ENCODE data around the gene KRTAP26-1. TPM values are rescaled to one million over a fixed set of nuclear protein-coding genes. Genes with fewer than 3 reads are reported as not detected.

Gene KRTAP26-1
- total RNA-seq, 1 experiment from 2014 or later = not detected

DNA sequence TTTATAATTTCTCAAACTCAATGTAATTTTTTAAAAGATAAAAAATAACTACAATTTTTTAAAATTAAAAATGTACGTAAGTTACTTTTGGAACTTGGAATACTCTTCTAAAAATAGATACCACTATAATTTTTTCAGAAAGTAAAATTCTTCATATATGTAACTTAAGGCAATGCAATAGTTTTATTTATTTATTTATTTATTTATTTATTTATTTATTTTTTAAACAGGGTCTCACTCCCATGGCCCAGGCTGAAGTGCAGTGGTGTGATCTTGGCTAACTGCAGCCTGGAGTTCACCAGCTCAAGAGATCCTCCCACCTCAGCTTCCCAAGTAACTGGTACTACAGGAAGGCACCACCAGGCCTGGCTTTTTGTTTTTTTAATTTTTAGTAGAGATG, 31.4 kb upstream of the KRTAP26-1 start:
- Mint-ChIP-seq H3K4me3 (ENCODE audit: unreplicated experiment) (no peak overlapping the region), H3K27me3 (ENCODE audit: insufficient read depth, unreplicated experiment) (peaks cover 10% of the 10 kb centered on the region), H3K27ac (ENCODE audit: unreplicated experiment) (no peak overlapping the region), H3K4me1 (ENCODE audit: low read depth, unreplicated experiment) (no peaks in the 10 kb centered on the region), H3K9me3 (ENCODE audit: unreplicated experiment) (no peaks in the 10 kb centered on the region), H3K36me3 (ENCODE audit: insufficient read depth, unreplicated experiment) (no peaks in the 10 kb centered on the region)
- no peaks in the 10 kb centered on the region for H3K4me1 ChIP-seq
- POLR2A ChIA-PET = no interaction called here
- intact Hi-C loops (cut with micrococcal nuclease; ENCODE audit: unreplicated experiment) = no loop called here
- no peak for DNase-seq
- H3K9me3 ChIP-seq = no peaks in the 10 kb centered on the region
- no peak overlapping the region for H3K4me3 ChIP-seq (ENCODE audit: low read depth, low read length)
- CTCF ChIA-PET = no interaction called here
- H3K36me3 ChIP-seq (ENCODE audit: control insufficient read depth, insufficient read depth, low read length) = no peaks in the 10 kb centered on the region
- TF ChIP-seq, protein P1, sequence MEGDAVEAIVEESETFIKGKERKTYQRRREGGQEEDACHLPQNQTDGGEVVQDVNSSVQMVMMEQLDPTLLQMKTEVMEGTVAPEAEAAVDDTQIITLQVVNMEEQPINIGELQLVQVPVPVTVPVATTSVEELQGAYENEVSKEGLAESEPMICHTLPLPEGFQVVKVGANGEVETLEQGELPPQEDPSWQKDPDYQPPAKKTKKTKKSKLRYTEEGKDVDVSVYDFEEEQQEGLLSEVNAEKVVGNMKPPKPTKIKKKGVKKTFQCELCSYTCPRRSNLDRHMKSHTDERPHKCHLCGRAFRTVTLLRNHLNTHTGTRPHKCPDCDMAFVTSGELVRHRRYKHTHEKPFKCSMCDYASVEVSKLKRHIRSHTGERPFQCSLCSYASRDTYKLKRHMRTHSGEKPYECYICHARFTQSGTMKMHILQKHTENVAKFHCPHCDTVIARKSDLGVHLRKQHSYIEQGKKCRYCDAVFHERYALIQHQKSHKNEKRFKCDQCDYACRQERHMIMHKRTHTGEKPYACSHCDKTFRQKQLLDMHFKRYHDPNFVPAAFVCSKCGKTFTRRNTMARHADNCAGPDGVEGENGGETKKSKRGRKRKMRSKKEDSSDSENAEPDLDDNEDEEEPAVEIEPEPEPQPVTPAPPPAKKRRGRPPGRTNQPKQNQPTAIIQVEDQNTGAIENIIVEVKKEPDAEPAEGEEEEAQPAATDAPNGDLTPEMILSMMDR (IDR thresholded peaks at IDR 0.05; ENCODE audit: insufficient read depth in 1 of 2, low read depth in 1 of 2, low read length in 1 of 2, severe bottlenecking in 1 of 2, unreplicated experiment in 1 of 2) = no peak
- no TSS peak for BruUV-seq (replicated peaks)
- no peaks in the 10 kb centered on the region for H3K27me3 ChIP-seq (replicated peaks; ENCODE audit: control insufficient read depth, insufficient read depth, low read length)

DNA sequence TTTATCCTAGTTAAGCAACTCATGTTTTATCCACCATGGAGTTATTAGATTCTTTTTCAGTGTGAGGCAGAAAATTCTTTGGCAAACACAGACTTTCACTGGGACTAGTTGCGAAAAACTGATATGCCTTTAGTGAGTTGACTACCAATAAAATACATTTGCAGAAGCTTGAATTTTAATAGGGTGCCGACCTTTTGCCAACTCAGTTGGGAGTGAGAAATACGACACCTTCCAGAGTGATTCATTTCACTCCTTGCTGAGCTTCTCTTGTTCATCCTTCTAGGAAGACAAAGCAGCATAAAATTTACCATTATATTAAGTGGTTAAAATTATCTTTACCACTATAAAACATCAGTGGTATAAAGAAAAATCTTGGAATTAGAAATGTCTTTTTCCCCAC, 29.5 kb upstream of the KRTAP26-1 start:
- Histone ChIP-seq H3K36me3 (ENCODE audit: control insufficient read depth, insufficient read depth, low read length) (no peaks in the 10 kb centered on the region), H3K4me1 (no peaks in the 10 kb centered on the region), H3K4me3 (ENCODE audit: low read depth, low read length) (no peak overlapping the region), H3K27me3 (replicated peaks; ENCODE audit: control insufficient read depth, insufficient read depth, low read length) (no peaks in the 10 kb centered on the region), H3K9me3 (no peaks in the 10 kb centered on the region)
- H3K27me3 Mint-ChIP-seq (ENCODE audit: insufficient read depth, unreplicated experiment) = peaks cover 8% of the 10 kb centered on the region
- ChIA-PET POLR2A (no interaction called here), CTCF (interaction anchor here (0.8 to 1.2 kb wide), 3 partner anchors 8 to 59 kb away, joined by 3 to 4 read pairs (median 3); no protein-coding TSS in a partner anchor)
- TF ChIP-seq, protein P1 (IDR thresholded peaks at IDR 0.05; ENCODE audit: insufficient read depth in 1 of 2, low read depth in 1 of 2, low read length in 1 of 2, severe bottlenecking in 1 of 2, unreplicated experiment in 1 of 2) = no peak
- H3K27ac Mint-ChIP-seq (ENCODE audit: unreplicated experiment) = no peak overlapping the region
- H3K4me3 Mint-ChIP-seq (ENCODE audit: unreplicated experiment) = no peak overlapping the region
- DNase-seq = no peak
- BruUV-seq (replicated peaks) = no TSS peak
- H3K4me1 Mint-ChIP-seq (ENCODE audit: low read depth, unreplicated experiment) = no peaks in the 10 kb centered on the region
- no peaks in the 10 kb centered on the region for H3K9me3 Mint-ChIP-seq (ENCODE audit: unreplicated experiment)
- no peaks in the 10 kb centered on the region for H3K36me3 Mint-ChIP-seq (ENCODE audit: insufficient read depth, unreplicated experiment)
- intact Hi-C loops (cut with micrococcal nuclease; ENCODE audit: unreplicated experiment) = no loop called here

DNA sequence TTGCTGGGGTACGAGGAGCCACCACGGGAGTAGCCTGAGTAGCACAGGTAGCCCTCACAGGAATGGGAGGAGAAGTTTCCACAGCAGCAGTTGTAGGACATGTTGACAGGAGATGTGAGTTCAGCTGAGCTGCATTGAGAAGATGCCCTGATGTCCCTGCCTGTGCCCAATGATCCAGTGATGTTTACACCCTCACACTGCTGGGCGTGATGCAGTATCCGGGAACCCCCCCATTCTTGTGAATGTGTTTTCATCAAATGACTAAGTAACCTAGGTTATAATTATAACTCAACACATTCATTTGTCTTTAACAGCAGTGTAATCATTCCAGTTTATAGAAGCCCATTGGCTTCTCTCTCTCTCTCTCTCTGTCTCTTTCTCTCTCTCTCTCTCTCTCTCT, 28.4 kb upstream of the KRTAP26-1 start, which contains the start of gene KRTAP23-1:
TSS of gene KRTAP23-1 (minus strand) at position 101 of the 400 bp plus-strand sequence. CDS start at position 101, 0 bp downstream.
- Mint-ChIP-seq H3K9me3 (ENCODE audit: unreplicated experiment) (no peaks in the 10 kb centered on the region), H3K27me3 (ENCODE audit: insufficient read depth, unreplicated experiment) (peaks cover 4% of the 10 kb centered on the region), H3K4me3 (ENCODE audit: unreplicated experiment) (no peak within 1 kb of the TSS), H3K36me3 (ENCODE audit: insufficient read depth, unreplicated experiment) (no peaks in the 10 kb centered on the region), H3K27ac (ENCODE audit: unreplicated experiment) (no peak within 1 kb of the TSS), H3K4me1 (ENCODE audit: low read depth, unreplicated experiment) (no peaks in the 10 kb centered on the region)
- intact Hi-C loops (cut with micrococcal nuclease; ENCODE audit: unreplicated experiment) = no loop called here
- DNase-seq = no peak
- CTCF ChIA-PET = no interaction called here
- no peaks in the 10 kb centered on the region for H3K9me3 ChIP-seq
- TF ChIP-seq, protein P1 (IDR thresholded peaks at IDR 0.05; ENCODE audit: insufficient read depth in 1 of 2, low read depth in 1 of 2, low read length in 1 of 2, severe bottlenecking in 1 of 2, unreplicated experiment in 1 of 2) = no peak
- no TSS peak for BruUV-seq (replicated peaks)
- no peak within 1 kb of the TSS for H3K4me3 ChIP-seq (ENCODE audit: low read depth, low read length)
- no peaks in the 10 kb centered on the region for H3K36me3 ChIP-seq (ENCODE audit: control insufficient read depth, insufficient read depth, low read length)
- H3K4me1 ChIP-seq = no peaks in the 10 kb centered on the region
- POLR2A ChIA-PET = no interaction called here
- H3K27me3 ChIP-seq (replicated peaks; ENCODE audit: control insufficient read depth, insufficient read depth, low read length) = no peaks in the 10 kb centered on the region

Measured in Caco-2 (cell line).